H9 (cell line): Measurements from ENCODE around the gene GRB14. TPM values are rescaled to one million over a fixed set of nuclear protein-coding genes. Genes with fewer than 3 reads are reported as not detected.

Source experiments
- DNase-seq: peaks from one replicate; pipeline ENCODE4 v3.0.0-alpha.2; 2017
- H2AFZ ChIP-seq: one replicate; pipeline ENCODE4 v1.6.1; 2013; ENCODE audit warnings: mild to moderate bottlenecking, low read length, control low read depth, moderate library complexity
- H2AK5ac ChIP-seq: 2 replicates; pipeline ENCODE4 v1.6.1; 2013; ENCODE audit warnings: low read length, control low read depth, mixed read lengths; ENCODE audit not compliant: insufficient read length
- H2BK120ac ChIP-seq: one replicate; pipeline ENCODE4 v1.6.1; 2013; ENCODE audit warnings: low read depth, mild to moderate bottlenecking, low read length, control low read depth, inconsistent platforms; ENCODE audit not compliant: poor library complexity, severe bottlenecking
- H2BK12ac ChIP-seq: 2 replicates; pipeline ENCODE4 v1.6.1; 2013; ENCODE audit warnings: low read length, control low read depth, mixed read lengths, low read depth; ENCODE audit not compliant: insufficient read length
- H2BK15ac ChIP-seq: 2 replicates; pipeline ENCODE4 v1.6.1; 2013; ENCODE audit warnings: low read depth, low read length, control low read depth
- H2BK20ac ChIP-seq: one replicate; pipeline ENCODE4 v1.6.1; 2013; ENCODE audit warnings: low read depth, mild to moderate bottlenecking, low read length, control low read depth, inconsistent platforms; ENCODE audit not compliant: poor library complexity, severe bottlenecking
- H2BK5ac ChIP-seq: 2 replicates; pipeline ENCODE4 v1.6.1; 2013; ENCODE audit warnings: low read length, control low read depth, mixed read lengths; ENCODE audit not compliant: insufficient read length
- H3K14ac ChIP-seq: 2 replicates; pipeline ENCODE4 v1.6.1; 2013; ENCODE audit warnings: low read length, control low read depth; ENCODE audit not compliant: insufficient read depth
- H3K18ac ChIP-seq: 2 replicates; pipeline ENCODE4 v1.6.1; 2013; ENCODE audit warnings: low read depth, mild to moderate bottlenecking, mixed read lengths, low read length, control low read depth; ENCODE audit not compliant: insufficient read length
- H3K23ac ChIP-seq: 2 replicates; pipeline ENCODE4 v1.6.1; 2013; ENCODE audit warnings: low read length, control low read depth, mixed read lengths, low read depth; ENCODE audit not compliant: insufficient read length
- H3K23me2 ChIP-seq: 2 replicates; pipeline ENCODE4 v1.6.1; 2013; ENCODE audit warnings: low read depth, mild to moderate bottlenecking, mixed read lengths, low read length, control low read depth; ENCODE audit not compliant: insufficient read length, poor library complexity, severe bottlenecking
- H3K27ac ChIP-seq: 2 replicates; pipeline ENCODE4 v1.5.1; 2013; ENCODE audit warnings: low read length, control low read depth, mixed read lengths, low read depth; ENCODE audit not compliant: insufficient read length
- H3K27me3 ChIP-seq: 2 replicates; pipeline ENCODE4 v1.6.1; 2013; ENCODE audit warnings: low read length, control low read depth, inconsistent platforms; ENCODE audit not compliant: insufficient read depth
- H3K4ac ChIP-seq: 2 replicates; pipeline ENCODE4 v1.6.1; 2013; ENCODE audit warnings: low read depth, mild to moderate bottlenecking, control low read depth, inconsistent platforms, low read length, moderate library complexity
- H3K4me1 ChIP-seq: 2 replicates; pipeline ENCODE4 v1.6.1; 2013; ENCODE audit warnings: low read length, control low read depth, inconsistent platforms; ENCODE audit not compliant: insufficient read depth
- H3K4me2 ChIP-seq: 2 replicates; pipeline ENCODE4 v1.6.1; 2013; ENCODE audit warnings: low read length, control low read depth, mixed read lengths; ENCODE audit not compliant: insufficient read length, insufficient read depth
- H3K56ac ChIP-seq: 2 replicates; pipeline ENCODE4 v1.6.1; 2013; ENCODE audit warnings: low read depth, mild to moderate bottlenecking, mixed read lengths, low read length, control low read depth; ENCODE audit not compliant: insufficient read length
- H3K79me1 ChIP-seq: 2 replicates; pipeline ENCODE4 v1.6.1; 2013; ENCODE audit warnings: low read depth, mild to moderate bottlenecking, moderate library complexity, low read length, control low read depth, inconsistent platforms; ENCODE audit not compliant: insufficient read depth, poor library complexity, severe bottlenecking
- H3K79me2 ChIP-seq: 2 replicates; pipeline ENCODE4 v1.6.1; 2013; ENCODE audit warnings: low read length, control low read depth, inconsistent platforms; ENCODE audit not compliant: insufficient read depth
- H3K9ac ChIP-seq: 2 replicates; pipeline ENCODE4 v1.6.1; 2013; ENCODE audit warnings: low read length, control low read depth, mixed read lengths; ENCODE audit not compliant: insufficient read length; ENCODE audit errors: extremely low read depth
- H3K9me3 ChIP-seq: one replicate; pipeline ENCODE4 v1.6.1; 2013; ENCODE audit warnings: low read depth, low read length, inconsistent platforms; ENCODE audit not compliant: control insufficient read depth
- H3T11ph ChIP-seq: one replicate; pipeline ENCODE4 v1.6.1; 2013; ENCODE audit warnings: mild to moderate bottlenecking, low read length, control low read depth, inconsistent platforms
- H4K20me1 ChIP-seq: one replicate; pipeline ENCODE4 v1.6.1; 2013; ENCODE audit not compliant: control insufficient read depth, insufficient read length, insufficient read depth
- H4K5ac ChIP-seq: 2 replicates; pipeline ENCODE4 v1.6.1; 2013; ENCODE audit warnings: low read depth, mild to moderate bottlenecking, mixed read lengths, low read length, control low read depth; ENCODE audit not compliant: insufficient read length
- H4K8ac ChIP-seq: replicated peaks from 2 replicates; pipeline ENCODE4 v1.6.1; 2013; ENCODE audit warnings: low read length, control low read depth, mixed read lengths, low read depth; ENCODE audit not compliant: insufficient read length
- H4K91ac ChIP-seq: 2 replicates; pipeline ENCODE4 v1.6.1; 2013; ENCODE audit warnings: low read depth, mild to moderate bottlenecking, moderate library complexity, mixed read lengths, low read length, control low read depth; ENCODE audit not compliant: insufficient read length
- H3K27ac Mint-ChIP-seq, 3 experiments: 2 replicates in 2 of 3; 3 replicates in 1 of 3; pipeline ENCODE4 v1.8.0; 2020 to 2021; ENCODE audit warnings: mixed read lengths in 3 of 3, mild to moderate bottlenecking in 1 of 3, moderate library complexity in 1 of 3
- H3K27me3 Mint-ChIP-seq: 2 replicates; pipeline ENCODE4 v1.8.0; 2021; ENCODE audit warnings: low read depth, mild to moderate bottlenecking, moderate library complexity, mixed read lengths
- H3K36me3 Mint-ChIP-seq, 3 experiments: 2 replicates in 2 of 3; 3 replicates in 1 of 3; pipeline ENCODE4 v1.8.0; 2020 to 2021; ENCODE audit warnings: low read depth in 3 of 3, mixed read lengths in 3 of 3; ENCODE audit not compliant: insufficient read depth in 1 of 3
- H3K4me1 Mint-ChIP-seq, 2 experiments: 2 replicates each; pipeline ENCODE4 v1.8.0; 2020; ENCODE audit warnings: mixed read lengths in 2 of 2
- H3K4me3 Mint-ChIP-seq, 2 experiments: 2 replicates in 1 of 2; 3 replicates in 1 of 2; pipeline ENCODE4 v1.8.0; 2020 to 2021; ENCODE audit warnings: mild to moderate bottlenecking in 2 of 2, mixed read lengths in 2 of 2, moderate library complexity in 1 of 2
- H3K9me3 Mint-ChIP-seq, 2 experiments: 2 replicates in 1 of 2; 3 replicates in 1 of 2; pipeline ENCODE4 v1.8.0; 2020; ENCODE audit warnings: mild to moderate bottlenecking in 2 of 2, mixed read lengths in 2 of 2, moderate library complexity in 1 of 2
- WGBS: extraction: QIAGEN DNeasy Blood & Tissue Kit; methylation state at CpG from one replicate; pipeline ENCODE4 v1.1.7; 2013; ENCODE audit warnings: missing lambda C conversion rate, low lambda C conversion rate, mixed read lengths; ENCODE audit not compliant: insufficient read length; ENCODE audit errors: extremely low coverage; 5-methylcytosine and 5-hydroxymethylcytosine counted together
- total RNA-seq: library from RNA; stranded (reverse); gene quantifications from 2 replicates; pipeline ENCODE4 v1.2.1, GENCODE V29; 2021
- TF ChIP-seq, protein P1 (sequence below): fragments of 200-600 bp; sonication (generic); conservative IDR thresholded peaks from 3 replicates; pipeline ENCODE4 v1.8.0; 2021; ENCODE audit warnings: antibody characterized with exemption, mild to moderate bottlenecking

The GRB14 gene
- total RNA-seq, 1 experiment from 2014 or later: 7.6 TPM

DNA sequence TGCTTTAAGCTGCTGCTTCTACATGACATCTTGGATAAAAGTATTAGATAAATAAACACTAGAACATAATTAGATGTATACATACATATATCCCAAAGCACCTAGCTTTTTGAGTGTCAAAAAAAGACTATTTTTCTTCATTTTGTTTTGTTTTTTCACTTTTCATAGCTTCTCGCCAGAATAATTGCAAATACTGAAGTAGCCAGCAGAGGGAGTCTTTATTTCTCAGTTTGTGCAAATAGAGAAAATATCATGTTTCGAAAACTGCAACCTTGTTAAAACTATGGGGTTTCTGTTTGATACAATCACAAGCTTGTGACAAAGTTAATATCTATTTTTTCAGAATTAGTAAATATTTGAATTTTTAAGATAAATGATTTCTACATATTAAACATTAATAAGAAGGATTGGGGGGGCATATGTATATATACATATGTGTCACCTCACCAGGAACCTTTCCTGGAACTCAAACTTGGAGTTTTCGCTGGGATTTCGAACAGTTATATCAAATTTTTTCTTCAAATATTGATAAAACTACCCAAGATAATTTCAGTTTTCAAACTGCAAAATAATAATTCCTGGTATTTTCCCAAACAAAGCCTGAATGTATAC lies 61.0 kb downstream of the GRB14 start:
- H3K4me2 ChIP-seq: no peak overlapping the region
- H2AK5ac ChIP-seq: no peak overlapping the region
- no peak overlapping the region for H2AFZ ChIP-seq
- H2BK12ac ChIP-seq: no peak overlapping the region
- H4K8ac ChIP-seq: no peak overlapping the region
- H3K23me2 ChIP-seq: no peaks in the 10 kb centered on the region
- no peak overlapping the region for H3K27ac Mint-ChIP-seq
- no peak overlapping the region for H3T11ph ChIP-seq
- H4K5ac ChIP-seq: no peak overlapping the region
- no peak overlapping the region for H3K23ac ChIP-seq
- no peak overlapping the region for H3K18ac ChIP-seq
- H3K4ac ChIP-seq: no peak overlapping the region
- no CpG with 5 or more reads among the region's 4 CpGs for WGBS
- no peak overlapping the region for H4K91ac ChIP-seq
- H3K27me3 Mint-ChIP-seq: no peaks in the 10 kb centered on the region
- H3K36me3 Mint-ChIP-seq: no peaks in the 10 kb centered on the region; a peak in 1 of 7 replicates
- H3K79me1 ChIP-seq: no peaks in the 10 kb centered on the region
- no peaks in the 10 kb centered on the region for H3K27me3 ChIP-seq
- no peak overlapping the region for H3K27ac ChIP-seq
- TF ChIP-seq, protein P1, sequence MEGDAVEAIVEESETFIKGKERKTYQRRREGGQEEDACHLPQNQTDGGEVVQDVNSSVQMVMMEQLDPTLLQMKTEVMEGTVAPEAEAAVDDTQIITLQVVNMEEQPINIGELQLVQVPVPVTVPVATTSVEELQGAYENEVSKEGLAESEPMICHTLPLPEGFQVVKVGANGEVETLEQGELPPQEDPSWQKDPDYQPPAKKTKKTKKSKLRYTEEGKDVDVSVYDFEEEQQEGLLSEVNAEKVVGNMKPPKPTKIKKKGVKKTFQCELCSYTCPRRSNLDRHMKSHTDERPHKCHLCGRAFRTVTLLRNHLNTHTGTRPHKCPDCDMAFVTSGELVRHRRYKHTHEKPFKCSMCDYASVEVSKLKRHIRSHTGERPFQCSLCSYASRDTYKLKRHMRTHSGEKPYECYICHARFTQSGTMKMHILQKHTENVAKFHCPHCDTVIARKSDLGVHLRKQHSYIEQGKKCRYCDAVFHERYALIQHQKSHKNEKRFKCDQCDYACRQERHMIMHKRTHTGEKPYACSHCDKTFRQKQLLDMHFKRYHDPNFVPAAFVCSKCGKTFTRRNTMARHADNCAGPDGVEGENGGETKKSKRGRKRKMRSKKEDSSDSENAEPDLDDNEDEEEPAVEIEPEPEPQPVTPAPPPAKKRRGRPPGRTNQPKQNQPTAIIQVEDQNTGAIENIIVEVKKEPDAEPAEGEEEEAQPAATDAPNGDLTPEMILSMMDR: peak; percentile 79
- no peaks in the 10 kb centered on the region for H3K4me1 ChIP-seq
- no peak overlapping the region for H2BK120ac ChIP-seq
- no peak overlapping the region for H2BK20ac ChIP-seq
- no peaks in the 10 kb centered on the region for H3K9me3 Mint-ChIP-seq
- no peaks in the 10 kb centered on the region for H3K9me3 ChIP-seq
- no peak overlapping the region for H3K56ac ChIP-seq
- H3K4me3 Mint-ChIP-seq: no peak overlapping the region
- H3K4me1 Mint-ChIP-seq: peaks cover 0 to 2% of the 10 kb centered on the region in 2 experiments; a peak in 1 of 4 replicates
- H2BK15ac ChIP-seq: no peak overlapping the region
- H4K20me1 ChIP-seq: no peaks in the 10 kb centered on the region
- DNase-seq: no peak
- H3K14ac ChIP-seq: no peak overlapping the region
- H3K79me2 ChIP-seq: no peaks in the 10 kb centered on the region
- no peak overlapping the region for H2BK5ac ChIP-seq
- H3K9ac ChIP-seq: no peak overlapping the region
